Large intestine (tissue), 3 donors: ENCODE results near the gene ANO2. TPM values are rescaled to one million over a fixed set of nuclear protein-coding genes. Genes with fewer than 3 reads are reported as not detected.
A peak's percentile ranks its signal among the peaks of the same experiment; 100 is the strongest.

Experiments
- DNase-seq, 2 donors: peaks; one replicate each; pipeline versions ENCODE4 v3.0.0 to v3.0.0-alpha.2; 2013
- H3K27ac ChIP-seq: one replicate; pipeline ENCODE4 v1.5.1; 2013; ENCODE audit warnings: low read length
- H3K27me3 ChIP-seq: 2 replicates; pipeline ENCODE4 v1.6.1; 2013; ENCODE audit warnings: low read length; ENCODE audit not compliant: control insufficient read depth, insufficient read depth
- H3K36me3 ChIP-seq: 2 replicates; pipeline ENCODE4 v1.6.1; 2013; ENCODE audit warnings: low read length; ENCODE audit not compliant: control insufficient read depth, insufficient read depth
- H3K4me1 ChIP-seq: one replicate; pipeline ENCODE4 v1.6.1; 2013; ENCODE audit warnings: low read length; ENCODE audit not compliant: control insufficient read depth, insufficient read depth
- H3K4me3 ChIP-seq: one replicate; pipeline ENCODE4 v1.5.1; 2013; ENCODE audit warnings: low read length
- H3K9me3 ChIP-seq: one replicate; pipeline ENCODE4 v1.6.1; 2013; ENCODE audit warnings: mild to moderate bottlenecking, low read depth, low read length, moderate library complexity; ENCODE audit not compliant: control insufficient read depth
- WGBS: methylation state at CpG from one replicate; pipeline ENCODE4 v1.1.5; 2013; ENCODE audit warnings: low lambda C conversion rate; ENCODE audit not compliant: insufficient coverage; 5-methylcytosine and 5-hydroxymethylcytosine counted together
- polyA plus RNA-seq: library from polyadenylated mRNA; unstranded; fragments of 120-200 nt; gene quantifications from one replicate; pipeline ENCODE4 v1.2.1, GENCODE V29; 2013

The ANO2 gene
- polyA plus RNA-seq, 1 donor: 2.7 TPM

GRCh38 chr12:5656836-5657235 is 288.2 kb downstream of the ANO2 start:
- WGBS: no CpG with 5 or more reads among the region's 4 CpGs
- Histone ChIP-seq H3K27ac (no peak overlapping the region), H3K27me3 (no peaks in the 10 kb centered on the region), H3K36me3 (no peaks in the 10 kb centered on the region), H3K4me1 (no peaks in the 10 kb centered on the region), H3K4me3 (no peak overlapping the region), H3K9me3 (no peaks in the 10 kb centered on the region)
- no peak for DNase-seq

DNA sequence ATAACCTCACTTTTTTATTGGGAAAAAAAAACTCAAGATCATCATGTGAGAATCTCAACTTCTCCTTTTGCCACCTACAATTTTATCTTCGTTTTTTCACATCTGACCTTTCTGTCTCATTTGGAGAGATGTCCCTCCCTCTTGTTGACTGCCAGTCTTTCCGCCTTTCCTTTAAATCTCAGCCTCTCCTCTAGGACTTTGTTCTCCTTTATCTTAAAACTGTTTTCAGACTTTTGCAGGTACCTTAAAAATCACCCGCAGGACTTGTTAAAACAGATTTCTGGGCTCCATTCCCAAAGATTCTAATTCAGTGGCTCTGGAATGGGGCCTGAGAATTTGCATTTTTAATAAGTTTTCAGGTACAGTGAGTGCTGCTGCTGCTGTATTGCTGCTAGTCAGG is 289.9 kb downstream of the ANO2 start:
- no peaks in the 10 kb centered on the region for H3K36me3 ChIP-seq
- H3K27ac ChIP-seq: no peak overlapping the region
- no peak overlapping the region for H3K4me3 ChIP-seq
- no peak for DNase-seq
- H3K27me3 ChIP-seq: no peaks in the 10 kb centered on the region
- H3K4me1 ChIP-seq: no peaks in the 10 kb centered on the region
- 34% methylated on average over 2 of the region's 3 CpGs for WGBS
- H3K9me3 ChIP-seq: no peaks in the 10 kb centered on the region

- Histone ChIP-seq H3K9me3 (no peaks in the 10 kb centered on the region), H3K4me1 (no peaks in the 10 kb centered on the region), H3K36me3 (no peaks in the 10 kb centered on the region), H3K27ac (no peak overlapping the region), H3K27me3 (no peaks in the 10 kb centered on the region), H3K4me3 (no peak overlapping the region)
- no peak for DNase-seq
These were observed 291.0 kb downstream of the ANO2 start for GRCh38 chr12:5654019-5654418.

DNA sequence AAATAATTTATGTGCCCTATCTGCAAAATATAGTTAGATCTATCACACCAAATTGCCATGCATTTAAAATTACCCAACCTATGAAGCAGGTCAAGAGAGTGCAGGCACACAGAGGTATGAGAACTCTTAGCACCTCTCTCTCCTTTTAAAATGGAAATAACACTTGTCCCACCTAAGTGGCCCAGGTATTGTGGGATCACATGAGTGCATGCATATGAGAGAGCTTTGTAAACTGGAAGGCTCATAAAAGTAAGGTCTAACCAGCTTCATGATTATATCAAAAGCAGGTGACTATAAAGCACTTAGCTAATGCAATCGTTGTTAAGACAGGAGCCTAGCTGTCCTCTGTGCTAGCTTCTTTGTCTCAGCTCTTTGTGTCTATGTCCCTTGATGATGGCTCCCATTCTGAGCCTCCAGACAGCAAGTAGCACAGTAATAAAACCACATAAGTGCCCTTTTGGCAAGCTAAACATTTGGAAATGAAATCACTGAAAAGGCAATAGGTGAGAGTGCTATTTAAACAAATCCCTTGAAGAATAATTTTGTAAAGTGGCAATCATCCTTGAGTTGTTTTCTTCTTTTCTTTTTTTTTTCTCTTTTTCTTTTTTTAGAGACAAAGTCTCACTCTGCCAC is 294.1 kb downstream of the ANO2 start:
- DNase-seq: peak; percentile 14 to 60
- no CpG with 5 or more reads among the region's 1 CpG for WGBS
- Histone ChIP-seq H3K4me3 (no peak overlapping the region), H3K27ac (no peak overlapping the region), H3K27me3 (no peaks in the 10 kb centered on the region), H3K36me3 (no peaks in the 10 kb centered on the region), H3K9me3 (no peaks in the 10 kb centered on the region), H3K4me1 (peaks cover 2% of the 10 kb centered on the region)

- DNase-seq: no peak
- Histone ChIP-seq H3K4me1 (peaks cover 2% of the 10 kb centered on the region), H3K27me3 (no peaks in the 10 kb centered on the region), H3K9me3 (no peaks in the 10 kb centered on the region), H3K27ac (no peak overlapping the region), H3K36me3 (no peaks in the 10 kb centered on the region), H3K4me3 (no peak overlapping the region)
- WGBS: no CpG with 5 or more reads among the region's 2 CpGs
These were observed 294.8 kb downstream of the ANO2 start for GRCh38 chr12:5650281-5650680.

- Histone ChIP-seq H3K27ac (no peak overlapping the region), H3K36me3 (no peaks in the 10 kb centered on the region), H3K4me1 (peaks cover 2% of the 10 kb centered on the region), H3K4me3 (no peak overlapping the region), H3K27me3 (no peaks in the 10 kb centered on the region), H3K9me3 (no peaks in the 10 kb centered on the region)
- peak; percentile 35 to 52 for DNase-seq
- 50% methylated on average over 2 of the region's 9 CpGs for WGBS
These were observed 296.2 kb downstream of the ANO2 start for GRCh38 chr12:5648692-5649359.

- H3K36me3 ChIP-seq: no peaks in the 10 kb centered on the region
- H3K27ac ChIP-seq: no peak overlapping the region
- no peak for DNase-seq
- H3K27me3 ChIP-seq: peaks cover 6% of the 10 kb centered on the region
- H3K9me3 ChIP-seq: no peaks in the 10 kb centered on the region
- H3K4me1 ChIP-seq: no peaks in the 10 kb centered on the region
- no peak overlapping the region for H3K4me3 ChIP-seq
- WGBS: no CpG with 5 or more reads among the region's 2 CpGs
These were observed 301.8 kb downstream of the ANO2 start for GRCh38 chr12:5643266-5643665.

- 83% methylated on average over 1 of the region's 4 CpGs for WGBS
- Histone ChIP-seq H3K4me1 (no peaks in the 10 kb centered on the region), H3K36me3 (no peaks in the 10 kb centered on the region), H3K4me3 (no peak overlapping the region), H3K9me3 (no peaks in the 10 kb centered on the region), H3K27me3 (peaks cover 12% of the 10 kb centered on the region), H3K27ac (no peak overlapping the region)
- DNase-seq: no peak
These were observed 307.4 kb downstream of the ANO2 start for GRCh38 chr12:5637698-5638097.

GRCh38 chr12:5636907-5637306 is 308.2 kb downstream of the ANO2 start:
- Histone ChIP-seq H3K36me3 (no peaks in the 10 kb centered on the region), H3K4me1 (no peaks in the 10 kb centered on the region), H3K27me3 (peaks cover 10% of the 10 kb centered on the region), H3K4me3 (no peak overlapping the region), H3K9me3 (no peaks in the 10 kb centered on the region), H3K27ac (no peak overlapping the region)
- WGBS: 92% methylated on average over 2 of the region's 4 CpGs
- DNase-seq: no peak

DNA sequence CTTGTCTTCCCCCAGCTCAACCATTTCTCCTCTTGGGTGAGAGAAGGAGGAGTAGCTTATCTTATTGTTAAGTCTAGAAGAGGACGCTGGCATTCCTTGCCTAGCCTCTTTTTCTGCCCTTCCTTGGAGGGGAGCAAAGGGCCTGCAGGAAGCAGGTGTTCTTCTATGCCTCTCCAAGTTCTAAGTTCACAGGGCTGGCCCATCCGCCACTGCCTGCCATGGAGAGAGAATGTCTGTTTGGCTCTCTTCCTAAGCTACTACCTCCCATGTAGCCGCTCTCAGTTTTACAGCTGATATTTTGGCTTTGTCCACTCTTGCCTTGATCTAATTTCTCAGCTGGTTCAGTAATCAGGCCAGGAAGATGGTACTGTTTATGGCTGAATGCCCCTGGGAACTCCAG is 312.0 kb downstream of the ANO2 start:
- no peaks in the 10 kb centered on the region for H3K9me3 ChIP-seq
- WGBS: 0% methylated on average over 1 of the region's 3 CpGs
- H3K4me3 ChIP-seq: no peak overlapping the region
- peak in 1 of 2 donors; percentile 47 for DNase-seq
- no peaks in the 10 kb centered on the region for H3K4me1 ChIP-seq
- peaks cover 6% of the 10 kb centered on the region for H3K27me3 ChIP-seq
- H3K27ac ChIP-seq: no peak overlapping the region
- no peaks in the 10 kb centered on the region for H3K36me3 ChIP-seq

- peaks cover 6% of the 10 kb centered on the region for H3K27me3 ChIP-seq
- no peak for DNase-seq
- WGBS: 100% methylated on average over 1 of the region's 2 CpGs
- H3K4me1 ChIP-seq: no peaks in the 10 kb centered on the region
- no peak overlapping the region for H3K4me3 ChIP-seq
- H3K27ac ChIP-seq: no peak overlapping the region
- H3K9me3 ChIP-seq: no peaks in the 10 kb centered on the region
- no peaks in the 10 kb centered on the region for H3K36me3 ChIP-seq
These were observed 312.6 kb downstream of the ANO2 start for GRCh38 chr12:5632453-5632852.
